GM04504 (cell line): ENCODE data around the gene SMIM22.
A peak's percentile ranks its signal among the peaks of the same experiment; 100 is the strongest.

ENCODE experiments used
- DNase-seq: peaks from one replicate; pipeline ENCODE4 v3.0.0-alpha.2; 2012; ENCODE audit warnings: low read depth

The SMIM22 gene

DNA sequence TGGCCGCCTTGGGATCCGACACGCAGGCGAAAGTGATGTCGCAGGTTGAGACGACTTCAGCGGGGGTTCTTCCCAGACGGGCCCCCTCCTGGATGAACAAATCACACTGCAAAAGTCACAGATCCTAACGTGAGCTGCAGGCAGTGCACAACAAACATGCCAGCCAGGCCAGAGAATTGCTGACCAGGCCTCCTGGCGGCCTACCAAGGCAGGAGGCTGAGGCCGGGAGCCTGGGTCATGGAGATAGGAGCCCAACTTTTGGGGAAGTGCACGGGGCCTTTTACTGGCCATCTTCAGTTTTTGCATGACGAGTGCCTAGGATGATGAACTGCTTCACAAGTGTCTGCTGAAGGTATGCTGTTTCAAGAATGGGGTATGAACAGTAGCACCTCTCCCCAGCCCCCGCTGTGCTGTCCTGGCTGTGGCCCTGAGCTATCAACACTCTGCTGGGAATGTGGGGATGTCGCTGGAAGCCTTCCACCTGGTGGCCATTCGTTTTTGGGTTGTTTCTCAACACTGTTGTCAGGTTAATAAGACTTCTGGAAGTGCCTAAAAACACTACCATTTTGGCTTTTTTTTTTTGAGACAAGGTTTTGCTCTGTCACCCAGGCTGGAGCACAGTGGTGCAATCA lies 19.5 kb downstream of the SMIM22 start:
- DNase-seq, result no peak

DNA sequence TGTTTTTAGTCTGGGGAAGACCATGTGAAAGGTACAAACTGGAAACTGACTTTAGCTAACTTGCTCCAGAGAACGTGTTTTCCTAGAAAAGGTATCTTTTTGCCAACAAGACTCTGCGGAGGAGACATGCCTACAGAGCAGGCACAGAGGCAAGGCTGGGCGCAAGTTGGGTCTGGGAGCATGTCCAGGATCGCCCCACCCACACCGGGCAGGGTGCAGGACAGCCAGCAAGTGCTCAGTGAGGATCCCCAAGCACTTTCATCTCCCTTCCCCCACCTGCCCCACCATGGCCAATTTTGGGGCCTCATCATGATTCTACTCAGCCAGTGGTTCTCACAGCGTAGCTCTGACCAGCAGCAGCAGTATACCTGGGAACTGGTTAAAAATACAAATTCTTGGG lies 25.5 kb downstream of the SMIM22 start:
- DNase-seq, result no peak

DNA sequence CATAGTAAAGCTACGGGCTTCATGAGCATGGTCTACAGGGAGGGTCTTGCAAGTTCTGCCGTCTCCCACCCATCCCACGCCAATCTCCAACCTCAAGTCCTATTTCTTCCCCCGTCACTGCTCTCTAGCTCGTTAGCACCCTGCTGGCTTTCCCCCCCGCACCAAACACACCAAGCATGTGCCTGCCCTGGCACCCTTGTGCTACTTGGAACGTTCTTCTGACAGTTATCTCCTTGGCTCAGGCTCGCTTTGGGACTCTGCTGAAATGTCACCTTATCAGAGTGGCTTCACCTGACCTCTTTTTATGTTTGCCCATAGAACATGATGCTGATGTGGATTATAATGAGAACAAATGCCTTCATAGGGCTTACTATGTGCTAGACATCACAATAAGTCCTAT lies 30.0 kb downstream of the SMIM22 start:
- no peak for DNase-seq

DNA sequence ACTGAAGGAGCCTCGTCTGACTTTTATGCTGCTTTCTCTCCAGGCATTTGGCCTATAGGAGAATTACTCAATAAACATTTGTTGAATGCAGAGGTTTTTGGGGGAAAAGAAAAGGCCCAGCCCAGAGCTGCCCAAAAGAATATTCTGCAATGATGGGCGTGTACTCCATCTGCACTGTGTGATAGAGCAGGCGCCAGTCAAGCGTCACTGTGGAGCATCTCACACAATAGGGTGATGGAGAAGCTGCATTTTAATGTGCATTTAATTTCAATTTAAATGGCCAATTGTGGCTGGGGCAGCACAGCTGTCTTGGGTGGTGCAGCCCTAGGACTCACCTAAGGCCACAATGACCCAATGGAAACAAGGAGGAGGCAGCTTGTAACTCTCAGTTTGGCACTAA lies 31.4 kb downstream of the SMIM22 start:
- no peak for DNase-seq

GRCh38 chr16:4826980-4827379 lies 31.8 kb downstream of the SMIM22 start:
- no peak for DNase-seq

DNA sequence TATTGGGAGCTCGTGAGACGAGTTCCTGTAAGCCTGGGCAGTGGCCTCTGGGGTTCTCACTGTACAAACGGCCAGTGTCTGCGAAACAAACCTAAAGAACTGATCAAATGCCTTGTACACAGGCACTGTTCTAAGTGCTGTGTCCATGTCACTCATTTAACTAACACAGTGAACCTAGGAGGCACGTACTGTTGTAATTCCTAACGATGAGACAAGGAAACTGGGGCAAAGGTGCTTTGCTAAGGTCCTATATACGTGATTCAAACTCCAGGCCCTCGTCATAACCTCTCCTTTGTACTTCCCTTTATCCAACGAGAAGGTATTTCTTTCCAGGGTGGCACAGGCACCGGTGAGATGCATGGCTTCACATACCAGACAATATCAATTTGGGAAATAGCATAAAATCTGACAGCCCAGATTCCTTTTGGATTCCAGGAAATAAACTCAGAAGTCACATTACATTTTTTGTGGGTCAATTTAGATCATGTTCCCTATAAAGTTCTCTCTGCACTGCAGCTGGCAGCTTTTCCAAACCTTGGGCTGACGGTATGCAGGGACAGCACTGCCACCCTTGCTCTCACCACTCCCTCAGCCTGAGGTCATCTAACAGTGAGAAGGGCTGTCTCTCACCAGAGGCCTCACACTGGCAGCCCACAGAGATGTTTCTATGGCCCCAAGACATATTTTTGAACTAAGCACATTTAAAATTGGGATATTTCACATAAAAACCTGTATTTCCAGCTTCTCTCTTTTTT lies 33.6 kb downstream of the SMIM22 start:
- DNase-seq, result peak; percentile 11

DNA sequence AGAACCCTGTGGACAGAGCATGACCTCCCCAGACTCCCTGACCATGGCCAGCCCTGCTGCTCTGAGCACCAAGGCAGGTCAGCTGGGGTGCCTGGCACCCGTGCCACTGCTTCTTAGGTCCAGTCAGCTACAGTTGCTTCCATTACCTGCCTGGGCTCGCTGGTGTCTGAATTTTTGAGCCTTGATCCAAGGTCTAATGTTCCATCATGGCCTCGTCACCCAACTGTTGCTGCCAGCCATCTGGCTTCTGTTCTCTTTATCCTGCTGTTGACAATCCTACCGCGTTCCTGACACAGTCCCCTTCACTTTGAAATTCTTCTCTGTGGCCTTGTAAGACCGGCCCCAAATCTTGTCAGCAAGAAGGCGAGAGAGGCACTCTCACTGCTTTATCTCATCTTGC lies 35.2 kb downstream of the SMIM22 start:
- DNase-seq, result no peak

DNA sequence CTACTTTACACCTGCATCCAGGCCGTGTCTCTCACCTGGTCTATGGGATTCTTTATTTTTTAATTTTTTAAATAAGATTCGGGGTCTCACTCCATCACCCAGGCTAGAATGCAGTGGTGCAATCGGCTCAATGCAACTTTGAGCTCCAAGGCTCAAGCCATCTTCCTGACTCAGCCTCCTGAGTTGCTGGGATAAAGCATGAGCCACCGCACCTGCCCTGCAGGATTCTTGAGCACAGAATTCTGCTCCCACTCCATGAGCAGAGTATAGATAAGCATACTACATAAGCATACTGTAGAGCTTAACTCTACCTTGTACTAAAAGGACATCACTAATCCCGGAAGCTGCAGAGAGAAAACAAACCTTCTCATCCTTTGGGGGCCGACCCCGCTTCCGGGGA lies 36.4 kb downstream of the SMIM22 start:
- no peak for DNase-seq

- no peak for DNase-seq
Measured at GRCh38 chr16:4832698-4833343, 37.7 kb downstream of the SMIM22 start.

DNA sequence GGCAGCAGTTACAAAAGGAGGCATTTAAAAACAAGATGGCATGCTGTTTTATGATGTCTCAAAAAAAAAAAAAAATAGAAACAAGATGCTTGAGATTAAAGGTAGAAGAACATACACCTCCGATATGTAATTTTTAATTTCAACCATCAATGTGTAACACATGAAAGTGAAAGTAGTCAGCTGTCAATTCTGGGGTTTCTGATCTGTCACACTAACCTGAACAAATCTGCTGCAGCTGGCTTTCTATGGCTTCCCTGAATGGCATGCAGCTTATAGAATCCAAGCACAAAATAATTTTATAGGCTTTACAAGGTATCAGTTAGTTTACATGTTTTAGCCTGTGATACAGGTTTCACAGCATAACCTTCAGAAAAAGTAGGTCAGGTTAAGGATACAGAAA lies 38.4 kb downstream of the SMIM22 start:
- no peak for DNase-seq

GRCh38 chr16:4836727-4837126 lies 41.6 kb downstream of the SMIM22 start:
- no peak for DNase-seq

DNA sequence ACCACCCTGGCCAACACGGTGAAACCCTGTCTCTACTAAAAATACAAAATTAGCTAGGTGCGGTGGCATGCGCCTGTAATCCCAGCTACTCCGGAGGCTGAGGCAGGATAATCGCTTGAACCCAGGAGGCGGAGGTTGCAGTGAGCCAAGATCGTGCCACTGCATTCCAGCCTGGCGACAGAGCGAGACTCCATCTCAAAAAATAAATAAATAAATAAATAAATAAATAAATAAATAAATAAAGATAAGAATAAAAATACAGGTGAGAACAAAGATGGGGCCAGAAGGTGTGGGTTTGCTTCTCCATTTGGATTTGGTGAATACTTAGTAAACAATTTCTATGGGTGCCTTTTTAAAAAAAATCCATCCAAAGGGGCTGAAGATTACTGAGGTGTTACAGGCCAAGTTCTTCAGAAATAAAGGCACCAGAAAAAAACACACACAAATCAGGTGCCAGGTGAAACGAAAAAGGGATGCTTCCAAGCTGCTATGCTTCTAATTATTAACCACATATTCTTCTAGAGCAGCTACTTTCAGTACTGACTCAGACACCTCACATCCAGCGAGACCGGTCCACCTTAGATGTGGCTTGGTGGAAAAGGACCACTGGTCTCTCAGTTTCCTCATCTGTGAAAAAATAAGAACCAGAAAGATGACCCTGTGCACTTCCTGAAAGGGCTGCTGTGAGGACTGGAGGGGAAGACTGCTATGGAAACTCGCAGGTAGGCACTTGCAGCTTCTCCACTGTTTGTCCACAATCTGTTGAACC lies 42.7 kb downstream of the SMIM22 start:
- no peak for DNase-seq

DNA sequence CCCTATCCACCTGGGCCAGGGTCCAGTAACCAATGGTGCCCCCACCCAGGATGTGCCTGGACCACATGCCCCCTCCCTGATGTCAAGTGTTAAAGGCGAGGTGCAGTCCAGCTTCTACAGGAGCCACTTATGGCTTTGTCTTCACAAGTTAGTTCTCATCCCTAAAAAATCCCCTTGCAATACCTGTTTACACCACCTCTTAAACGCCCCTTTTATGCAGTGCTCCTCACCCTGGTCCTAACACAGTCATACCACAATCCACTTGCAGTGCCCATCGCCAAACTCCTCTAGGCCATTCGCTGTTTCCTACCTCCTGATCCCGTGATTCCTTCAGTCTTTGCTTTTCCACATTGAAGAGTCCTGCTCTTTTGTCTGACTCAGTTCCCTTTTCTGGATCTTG lies 44.8 kb downstream of the SMIM22 start:
- DNase-seq, result no peak

DNA sequence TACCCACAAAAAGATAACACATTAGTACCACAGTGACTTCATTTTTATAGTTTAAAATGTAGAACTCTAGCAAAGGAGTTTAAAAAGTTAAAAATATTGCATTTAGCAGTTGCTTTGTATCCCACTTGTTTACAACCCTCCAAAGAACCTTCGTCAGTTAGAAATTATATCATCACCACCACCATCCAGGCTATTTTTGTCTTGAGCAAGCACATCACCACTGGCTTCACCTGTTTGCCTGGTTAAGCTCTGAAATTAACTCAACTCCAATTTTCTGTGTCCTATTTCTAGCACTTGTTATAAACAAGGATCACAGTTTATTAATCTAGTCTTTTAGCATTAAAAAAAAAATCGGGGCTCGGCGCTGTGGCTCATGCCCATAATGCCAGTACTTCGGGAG lies 45.8 kb downstream of the SMIM22 start:
- no peak for DNase-seq
